Spleen (tissue), 7 donors: ENCODE data around the gene OGFR.

Source experiments
- POLR2A ChIP-seq, 3 donors: fragments of 450-650 bp; IDR thresholded peaks; one replicate each; pipeline ENCODE4 v1.5.1; 2017; ENCODE audit warnings: antibody characterized with exemption in 3 of 3, mild to moderate bottlenecking in 1 of 3
- POLR2AphosphoS5 ChIP-seq, 3 donors: sonication (generic); formaldehyde crosslinking; IDR thresholded peaks; one replicate each; pipeline ENCODE4 v1.5.1; 2017; ENCODE audit warnings: antibody characterized with exemption in 3 of 3
- TF ChIP-seq, protein P1 (sequence below), 11 experiments: fragments of 200-600 bp in 7 of 11; fragments of 450-650 bp in 4 of 11; sonication (generic) in 4 of 11; IDR thresholded peaks in 8 of 11; conservative IDR thresholded peaks in 3 of 11; 1 replicate in 7 of 11; 2 replicates in 4 of 11; pipeline versions ENCODE4 v1.4.0 to v1.8.0; 2016 to 2021; ENCODE audit warnings: antibody characterized with exemption in 11 of 11, inconsistent platforms in 4 of 11, mild to moderate bottlenecking in 1 of 11
- donor health status: DM: no; HTN: no; CAD: no; lungs with moderate emphysema.
- donor health status: DM: no; HTN: no; CAD: no.
- donor health status: DM: no; HTN: no; CAD: no.

DNA sequence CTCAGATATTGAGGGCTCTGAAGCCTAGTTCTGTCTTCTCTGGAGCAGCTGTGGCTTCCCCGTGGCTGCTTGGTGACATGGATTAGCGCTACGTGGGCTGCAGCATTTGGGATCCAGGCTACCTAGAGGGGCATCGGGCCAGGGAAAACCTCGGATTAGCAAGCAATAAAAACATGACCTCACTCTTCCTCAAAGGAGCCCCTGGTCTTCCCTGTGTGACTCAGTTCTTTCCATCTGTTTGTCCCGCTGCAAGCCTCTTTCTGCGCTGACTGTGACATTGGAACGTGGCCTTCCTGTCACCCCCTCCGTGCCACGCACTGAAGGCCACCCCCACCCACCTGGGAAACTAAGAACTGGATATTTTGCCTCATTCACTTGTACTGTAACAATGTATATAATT lies 4.8 kb upstream of the OGFR start:
- TF ChIP-seq, protein P1, sequence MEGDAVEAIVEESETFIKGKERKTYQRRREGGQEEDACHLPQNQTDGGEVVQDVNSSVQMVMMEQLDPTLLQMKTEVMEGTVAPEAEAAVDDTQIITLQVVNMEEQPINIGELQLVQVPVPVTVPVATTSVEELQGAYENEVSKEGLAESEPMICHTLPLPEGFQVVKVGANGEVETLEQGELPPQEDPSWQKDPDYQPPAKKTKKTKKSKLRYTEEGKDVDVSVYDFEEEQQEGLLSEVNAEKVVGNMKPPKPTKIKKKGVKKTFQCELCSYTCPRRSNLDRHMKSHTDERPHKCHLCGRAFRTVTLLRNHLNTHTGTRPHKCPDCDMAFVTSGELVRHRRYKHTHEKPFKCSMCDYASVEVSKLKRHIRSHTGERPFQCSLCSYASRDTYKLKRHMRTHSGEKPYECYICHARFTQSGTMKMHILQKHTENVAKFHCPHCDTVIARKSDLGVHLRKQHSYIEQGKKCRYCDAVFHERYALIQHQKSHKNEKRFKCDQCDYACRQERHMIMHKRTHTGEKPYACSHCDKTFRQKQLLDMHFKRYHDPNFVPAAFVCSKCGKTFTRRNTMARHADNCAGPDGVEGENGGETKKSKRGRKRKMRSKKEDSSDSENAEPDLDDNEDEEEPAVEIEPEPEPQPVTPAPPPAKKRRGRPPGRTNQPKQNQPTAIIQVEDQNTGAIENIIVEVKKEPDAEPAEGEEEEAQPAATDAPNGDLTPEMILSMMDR (IDR thresholded peaks at IDR 0.05 in 8 of 11, conservative IDR thresholded peaks at IDR 0.05 in 3 of 11) = no peak
- TF ChIP-seq POLR2AphosphoS5 (IDR thresholded peaks at IDR 0.05) (no peak), POLR2A (IDR thresholded peaks at IDR 0.05) (no peak)
